ENCODE measurements around the gene NCOA7. TPM values are rescaled to one million over a fixed set of nuclear protein-coding genes. Genes with fewer than 3 reads are reported as not detected.

NCOA7 gene
- total RNA-seq, 2 experiments from 2014 or later: 34.6 to 35.7 TPM

GRCh38 chr6:125919618-125920017 is 128.9 kb downstream of the NCOA7 start:
- peak overlapping the region; percentile 84 for H3K27ac Mint-ChIP-seq
- ATAC-seq (ENCODE audit: poor library complexity): no peak
- H3K27me3 Mint-ChIP-seq: no peaks in the 10 kb centered on the region
- ChIA-PET CTCF (interaction anchor here (3.6 kb wide), 1 partner anchor 37 kb away, joined by 18 read pairs; the partner anchor contains the start of gene HINT3), POLR2A (interaction anchor here (1.7 to 5.2 kb wide), 4 partner anchors 37 to 139 kb away, joined by 5 to 40 read pairs (median 9); partner anchors contain the start of genes HINT3 and NCOA7)
- H3K4me1 Mint-ChIP-seq (ENCODE audit: low read depth): peaks cover 36% of the 10 kb centered on the region
- no peak for DNase-seq
- H3K36me3 Mint-ChIP-seq (ENCODE audit: low read depth): peaks cover 90% of the 10 kb centered on the region
- Histone ChIP-seq H3K4me1 (ENCODE audit: insufficient read depth, low read length) (peaks cover 13% of the 10 kb centered on the region), H3K36me3 (ENCODE audit: insufficient read depth, low read length) (peaks cover 74% of the 10 kb centered on the region), H3K4me3 (ENCODE audit: low read length) (peak overlapping the region; percentile 30), H3K9me3 (ENCODE audit: control insufficient read depth in 1 of 2, insufficient read depth in 1 of 2, low read length in 2 of 2) (no peaks in the 10 kb centered on the region), H3K27me3 (ENCODE audit: control insufficient read depth in 1 of 2, insufficient read depth in 2 of 2, low read length in 2 of 2) (no peaks in the 10 kb centered on the region), H3K27ac (ENCODE audit: low read depth in 1 of 2, low read length in 2 of 2) (peak overlapping the region; percentile 36 to 76)
- intact Hi-C loops (cut with DNase I, micrococcal nuclease): loop anchor here in 1 of 2 experiments (5.0 kb wide), 2 partner anchors 38 to 127 kb away; partner anchors contain the start of genes HINT3 and NCOA7
- H3K4me3 Mint-ChIP-seq: no peak overlapping the region
- no peaks in the 10 kb centered on the region for H3K9me3 Mint-ChIP-seq
- TF ChIP-seq CTCF (IDR thresholded peaks at IDR 0.05): no peak

- peaks cover 13% of the 10 kb centered on the region for H3K4me1 ChIP-seq (ENCODE audit: insufficient read depth, low read length)
- H3K4me1 Mint-ChIP-seq (ENCODE audit: low read depth): peaks cover 33% of the 10 kb centered on the region
Measured at GRCh38 chr6:125922322-125922860, 131.6 kb downstream of the NCOA7 start.

GRCh38 chr6:125923366-125923877 is 132.7 kb downstream of the NCOA7 start:
- no peak for TF ChIP-seq CTCF (IDR thresholded peaks at IDR 0.05)
- H3K27me3 Mint-ChIP-seq: no peaks in the 10 kb centered on the region
- peaks cover 85% of the 10 kb centered on the region for H3K36me3 Mint-ChIP-seq (ENCODE audit: low read depth)
- DNase-seq: no peak
- Histone ChIP-seq H3K4me1 (ENCODE audit: insufficient read depth, low read length) (peaks cover 9% of the 10 kb centered on the region), H3K4me3 (ENCODE audit: low read length) (no peak overlapping the region), H3K27ac (ENCODE audit: low read depth in 1 of 2, low read length in 2 of 2) (no peak overlapping the region), H3K9me3 (ENCODE audit: control insufficient read depth in 1 of 2, insufficient read depth in 1 of 2, low read length in 2 of 2) (no peaks in the 10 kb centered on the region), H3K27me3 (ENCODE audit: control insufficient read depth in 1 of 2, insufficient read depth in 2 of 2, low read length in 2 of 2) (no peaks in the 10 kb centered on the region), H3K36me3 (ENCODE audit: insufficient read depth, low read length) (peaks cover 80% of the 10 kb centered on the region)
- peaks cover 24% of the 10 kb centered on the region for H3K4me1 Mint-ChIP-seq (ENCODE audit: low read depth)
- no peaks in the 10 kb centered on the region for H3K9me3 Mint-ChIP-seq
- ATAC-seq (ENCODE audit: poor library complexity): no peak
- H3K4me3 Mint-ChIP-seq: no peak overlapping the region
- no peak overlapping the region for H3K27ac Mint-ChIP-seq
- intact Hi-C loops (cut with DNase I, micrococcal nuclease): no loop called here
- CTCF ChIA-PET: interaction anchor here (0.8 to 1.4 kb wide), 2 partner anchors 9 to 33 kb away, joined by 3 to 5 read pairs; partner anchors contain the start of gene HINT3
- POLR2A ChIA-PET: no interaction called here

More at GRCh38 chr6:125922322-125922860, 131.6 kb downstream of the NCOA7 start:
- H3K27me3 ChIP-seq (ENCODE audit: control insufficient read depth in 1 of 2, insufficient read depth in 2 of 2, low read length in 2 of 2): no peaks in the 10 kb centered on the region
- CTCF ChIA-PET: interaction anchor here (1.0 kb wide), 1 partner anchor 34 kb away, joined by 3 read pairs; the partner anchor contains the start of gene HINT3
- no peak overlapping the region for H3K4me3 ChIP-seq (ENCODE audit: low read length)
- H3K36me3 ChIP-seq (ENCODE audit: insufficient read depth, low read length): peaks cover 74% of the 10 kb centered on the region
- H3K36me3 Mint-ChIP-seq (ENCODE audit: low read depth): peaks cover 83% of the 10 kb centered on the region
- DNase-seq (no peak), ATAC-seq (ENCODE audit: poor library complexity) (no peak)
- intact Hi-C loops (cut with DNase I, micrococcal nuclease): no loop called here
- POLR2A ChIA-PET: interaction anchor here (0.6 to 1.3 kb wide), 2 partner anchors 34 to 132 kb away, joined by 3 to 5 read pairs; partner anchors contain the start of genes HINT3 and NCOA7
- no peak for TF ChIP-seq CTCF (IDR thresholded peaks at IDR 0.05)
- H3K9me3 Mint-ChIP-seq: no peaks in the 10 kb centered on the region
- no peak overlapping the region for H3K27ac ChIP-seq (ENCODE audit: low read depth in 1 of 2, low read length in 2 of 2)
- no peaks in the 10 kb centered on the region for H3K27me3 Mint-ChIP-seq
- H3K9me3 ChIP-seq (ENCODE audit: control insufficient read depth in 1 of 2, insufficient read depth in 1 of 2, low read length in 2 of 2): no peaks in the 10 kb centered on the region
- H3K27ac Mint-ChIP-seq: no peak overlapping the region
- H3K4me3 Mint-ChIP-seq: no peak overlapping the region

Measured in CD4-positive, alpha-beta T cell (primary cell).